H9 (cell line): ENCODE results near the gene PPBP. TPM values are rescaled to one million over a fixed set of nuclear protein-coding genes. Genes with fewer than 3 reads are reported as not detected.

Experiments used
- DNase-seq: peaks from one replicate; pipeline ENCODE4 v3.0.0-alpha.2; 2017
- H2AFZ ChIP-seq: one replicate; pipeline ENCODE4 v1.6.1; 2013; ENCODE audit warnings: mild to moderate bottlenecking, low read length, control low read depth, moderate library complexity
- H2AK5ac ChIP-seq: 2 replicates; pipeline ENCODE4 v1.6.1; 2013; ENCODE audit warnings: low read length, control low read depth, mixed read lengths; ENCODE audit not compliant: insufficient read length
- H2BK120ac ChIP-seq: one replicate; pipeline ENCODE4 v1.6.1; 2013; ENCODE audit warnings: low read depth, mild to moderate bottlenecking, low read length, control low read depth, inconsistent platforms; ENCODE audit not compliant: poor library complexity, severe bottlenecking
- H2BK12ac ChIP-seq: 2 replicates; pipeline ENCODE4 v1.6.1; 2013; ENCODE audit warnings: low read length, control low read depth, mixed read lengths, low read depth; ENCODE audit not compliant: insufficient read length
- H2BK15ac ChIP-seq: 2 replicates; pipeline ENCODE4 v1.6.1; 2013; ENCODE audit warnings: low read depth, low read length, control low read depth
- H2BK20ac ChIP-seq: one replicate; pipeline ENCODE4 v1.6.1; 2013; ENCODE audit warnings: low read depth, mild to moderate bottlenecking, low read length, control low read depth, inconsistent platforms; ENCODE audit not compliant: poor library complexity, severe bottlenecking
- H2BK5ac ChIP-seq: 2 replicates; pipeline ENCODE4 v1.6.1; 2013; ENCODE audit warnings: low read length, control low read depth, mixed read lengths; ENCODE audit not compliant: insufficient read length
- H3K14ac ChIP-seq: 2 replicates; pipeline ENCODE4 v1.6.1; 2013; ENCODE audit warnings: low read length, control low read depth; ENCODE audit not compliant: insufficient read depth
- H3K18ac ChIP-seq: 2 replicates; pipeline ENCODE4 v1.6.1; 2013; ENCODE audit warnings: low read depth, mild to moderate bottlenecking, mixed read lengths, low read length, control low read depth; ENCODE audit not compliant: insufficient read length
- H3K23ac ChIP-seq: 2 replicates; pipeline ENCODE4 v1.6.1; 2013; ENCODE audit warnings: low read length, control low read depth, mixed read lengths, low read depth; ENCODE audit not compliant: insufficient read length
- H3K23me2 ChIP-seq: 2 replicates; pipeline ENCODE4 v1.6.1; 2013; ENCODE audit warnings: low read depth, mild to moderate bottlenecking, mixed read lengths, low read length, control low read depth; ENCODE audit not compliant: insufficient read length, poor library complexity, severe bottlenecking
- H3K27ac ChIP-seq: 2 replicates; pipeline ENCODE4 v1.5.1; 2013; ENCODE audit warnings: low read length, control low read depth, mixed read lengths, low read depth; ENCODE audit not compliant: insufficient read length
- H3K27me3 ChIP-seq: 2 replicates; pipeline ENCODE4 v1.6.1; 2013; ENCODE audit warnings: low read length, control low read depth, inconsistent platforms; ENCODE audit not compliant: insufficient read depth
- H3K4ac ChIP-seq: 2 replicates; pipeline ENCODE4 v1.6.1; 2013; ENCODE audit warnings: low read depth, mild to moderate bottlenecking, control low read depth, inconsistent platforms, low read length, moderate library complexity
- H3K4me1 ChIP-seq: 2 replicates; pipeline ENCODE4 v1.6.1; 2013; ENCODE audit warnings: low read length, control low read depth, inconsistent platforms; ENCODE audit not compliant: insufficient read depth
- H3K4me2 ChIP-seq: 2 replicates; pipeline ENCODE4 v1.6.1; 2013; ENCODE audit warnings: low read length, control low read depth, mixed read lengths; ENCODE audit not compliant: insufficient read length, insufficient read depth
- H3K56ac ChIP-seq: 2 replicates; pipeline ENCODE4 v1.6.1; 2013; ENCODE audit warnings: low read depth, mild to moderate bottlenecking, mixed read lengths, low read length, control low read depth; ENCODE audit not compliant: insufficient read length
- H3K79me1 ChIP-seq: 2 replicates; pipeline ENCODE4 v1.6.1; 2013; ENCODE audit warnings: low read depth, mild to moderate bottlenecking, moderate library complexity, low read length, control low read depth, inconsistent platforms; ENCODE audit not compliant: insufficient read depth, poor library complexity, severe bottlenecking
- H3K79me2 ChIP-seq: 2 replicates; pipeline ENCODE4 v1.6.1; 2013; ENCODE audit warnings: low read length, control low read depth, inconsistent platforms; ENCODE audit not compliant: insufficient read depth
- H3K9ac ChIP-seq: 2 replicates; pipeline ENCODE4 v1.6.1; 2013; ENCODE audit warnings: low read length, control low read depth, mixed read lengths; ENCODE audit not compliant: insufficient read length; ENCODE audit errors: extremely low read depth
- H3K9me3 ChIP-seq: one replicate; pipeline ENCODE4 v1.6.1; 2013; ENCODE audit warnings: low read depth, low read length, inconsistent platforms; ENCODE audit not compliant: control insufficient read depth
- H3T11ph ChIP-seq: one replicate; pipeline ENCODE4 v1.6.1; 2013; ENCODE audit warnings: mild to moderate bottlenecking, low read length, control low read depth, inconsistent platforms
- H4K20me1 ChIP-seq: one replicate; pipeline ENCODE4 v1.6.1; 2013; ENCODE audit not compliant: control insufficient read depth, insufficient read length, insufficient read depth
- H4K5ac ChIP-seq: 2 replicates; pipeline ENCODE4 v1.6.1; 2013; ENCODE audit warnings: low read depth, mild to moderate bottlenecking, mixed read lengths, low read length, control low read depth; ENCODE audit not compliant: insufficient read length
- H4K8ac ChIP-seq: replicated peaks from 2 replicates; pipeline ENCODE4 v1.6.1; 2013; ENCODE audit warnings: low read length, control low read depth, mixed read lengths, low read depth; ENCODE audit not compliant: insufficient read length
- H4K91ac ChIP-seq: 2 replicates; pipeline ENCODE4 v1.6.1; 2013; ENCODE audit warnings: low read depth, mild to moderate bottlenecking, moderate library complexity, mixed read lengths, low read length, control low read depth; ENCODE audit not compliant: insufficient read length
- H3K27ac Mint-ChIP-seq, 3 experiments: 2 replicates in 2 of 3; 3 replicates in 1 of 3; pipeline ENCODE4 v1.8.0; 2020 to 2021; ENCODE audit warnings: mixed read lengths in 3 of 3, mild to moderate bottlenecking in 1 of 3, moderate library complexity in 1 of 3
- H3K27me3 Mint-ChIP-seq: 2 replicates; pipeline ENCODE4 v1.8.0; 2021; ENCODE audit warnings: low read depth, mild to moderate bottlenecking, moderate library complexity, mixed read lengths
- H3K36me3 Mint-ChIP-seq, 3 experiments: 2 replicates in 2 of 3; 3 replicates in 1 of 3; pipeline ENCODE4 v1.8.0; 2020 to 2021; ENCODE audit warnings: low read depth in 3 of 3, mixed read lengths in 3 of 3; ENCODE audit not compliant: insufficient read depth in 1 of 3
- H3K4me1 Mint-ChIP-seq, 2 experiments: 2 replicates each; pipeline ENCODE4 v1.8.0; 2020; ENCODE audit warnings: mixed read lengths in 2 of 2
- H3K4me3 Mint-ChIP-seq, 2 experiments: 2 replicates in 1 of 2; 3 replicates in 1 of 2; pipeline ENCODE4 v1.8.0; 2020 to 2021; ENCODE audit warnings: mild to moderate bottlenecking in 2 of 2, mixed read lengths in 2 of 2, moderate library complexity in 1 of 2
- H3K9me3 Mint-ChIP-seq, 2 experiments: 2 replicates in 1 of 2; 3 replicates in 1 of 2; pipeline ENCODE4 v1.8.0; 2020; ENCODE audit warnings: mild to moderate bottlenecking in 2 of 2, mixed read lengths in 2 of 2, moderate library complexity in 1 of 2
- total RNA-seq: library from RNA; stranded (reverse); gene quantifications from 2 replicates; pipeline ENCODE4 v1.2.1, GENCODE V29; 2021
- TF ChIP-seq, protein P1 (sequence below): fragments of 200-600 bp; sonication (generic); conservative IDR thresholded peaks from 3 replicates; pipeline ENCODE4 v1.8.0; 2021; ENCODE audit warnings: antibody characterized with exemption, mild to moderate bottlenecking

PPBP gene
- total RNA-seq, 1 experiment from 2014 or later, result 0.33 TPM

DNA sequence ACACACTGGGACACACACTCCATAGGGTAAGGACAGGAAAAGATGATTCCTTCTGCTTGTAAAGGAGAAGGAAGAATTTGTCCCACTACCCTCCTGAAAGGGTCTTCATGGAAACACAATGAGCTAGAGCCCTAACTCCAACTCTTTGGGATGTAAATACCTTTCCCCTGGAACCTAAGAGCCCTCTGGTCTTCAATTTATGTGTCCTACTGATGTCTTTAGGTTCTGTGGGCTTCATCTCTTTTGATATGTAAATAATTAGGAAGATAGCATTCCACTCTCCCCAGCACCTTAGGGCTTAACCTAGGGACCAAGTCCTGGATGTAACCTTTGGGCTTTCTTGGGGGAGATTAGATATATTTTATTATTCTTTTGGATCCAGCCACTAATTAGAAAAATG is 44.4 kb downstream of the PPBP start:
- Histone ChIP-seq H3K4me1 (peaks cover 2% of the 10 kb centered on the region; the same call in 1 of the 2 replicates), H3K4me2 (peak overlapping the region; percentile 34), H2AK5ac (no peak overlapping the region), H3T11ph (no peak overlapping the region), H2BK12ac (no peak overlapping the region), H3K14ac (no peak overlapping the region), H3K79me1 (no peaks in the 10 kb centered on the region), H3K18ac (no peak overlapping the region), H3K4ac (no peak overlapping the region), H3K56ac (no peak overlapping the region), H3K79me2 (no peaks in the 10 kb centered on the region), H2BK20ac (no peak overlapping the region), H2AFZ (no peak overlapping the region), H3K9ac (no peak overlapping the region), H4K20me1 (no peaks in the 10 kb centered on the region), H3K23me2 (peaks cover 7% of the 10 kb centered on the region), H4K8ac (no peak overlapping the region), H4K5ac (no peak overlapping the region), H3K27ac (no peak overlapping the region), H3K9me3 (no peaks in the 10 kb centered on the region), H2BK15ac (no peak overlapping the region), H3K27me3 (peaks cover 53% of the 10 kb centered on the region), H3K23ac (no peak overlapping the region), H2BK5ac (no peak overlapping the region), H4K91ac (no peak overlapping the region), H2BK120ac (no peak overlapping the region)
- DNase-seq, result no peak
- H3K9me3 Mint-ChIP-seq, result peaks cover 2 to 5% of the 10 kb centered on the region in 2 experiments; a peak in 2 of 5 replicates
- H3K27me3 Mint-ChIP-seq, result peaks cover 100% of the 10 kb centered on the region
- no peaks in the 10 kb centered on the region; a peak in 1 of 7 replicates for H3K36me3 Mint-ChIP-seq
- TF ChIP-seq, protein P1, sequence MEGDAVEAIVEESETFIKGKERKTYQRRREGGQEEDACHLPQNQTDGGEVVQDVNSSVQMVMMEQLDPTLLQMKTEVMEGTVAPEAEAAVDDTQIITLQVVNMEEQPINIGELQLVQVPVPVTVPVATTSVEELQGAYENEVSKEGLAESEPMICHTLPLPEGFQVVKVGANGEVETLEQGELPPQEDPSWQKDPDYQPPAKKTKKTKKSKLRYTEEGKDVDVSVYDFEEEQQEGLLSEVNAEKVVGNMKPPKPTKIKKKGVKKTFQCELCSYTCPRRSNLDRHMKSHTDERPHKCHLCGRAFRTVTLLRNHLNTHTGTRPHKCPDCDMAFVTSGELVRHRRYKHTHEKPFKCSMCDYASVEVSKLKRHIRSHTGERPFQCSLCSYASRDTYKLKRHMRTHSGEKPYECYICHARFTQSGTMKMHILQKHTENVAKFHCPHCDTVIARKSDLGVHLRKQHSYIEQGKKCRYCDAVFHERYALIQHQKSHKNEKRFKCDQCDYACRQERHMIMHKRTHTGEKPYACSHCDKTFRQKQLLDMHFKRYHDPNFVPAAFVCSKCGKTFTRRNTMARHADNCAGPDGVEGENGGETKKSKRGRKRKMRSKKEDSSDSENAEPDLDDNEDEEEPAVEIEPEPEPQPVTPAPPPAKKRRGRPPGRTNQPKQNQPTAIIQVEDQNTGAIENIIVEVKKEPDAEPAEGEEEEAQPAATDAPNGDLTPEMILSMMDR, result no peak
- H3K27ac Mint-ChIP-seq, result no peak overlapping the region; a peak in 1 of 7 replicates
- H3K4me1 Mint-ChIP-seq, result peaks cover 13 to 17% of the 10 kb centered on the region in 2 experiments
- H3K4me3 Mint-ChIP-seq, result peak overlapping the region; percentile 47 to 78
